Nephron (organoid): Measurements from ENCODE around the gene DUSP9.

ENCODE experiments used
- H3K27ac Mint-ChIP-seq, 3 experiments: 2 replicates each; pipeline ENCODE4 v1.8.0; 2020; ENCODE audit warnings: mixed read lengths in 3 of 3, mild to moderate bottlenecking in 2 of 3, moderate library complexity in 1 of 3
- H3K27me3 Mint-ChIP-seq: 2 replicates; pipeline ENCODE4 v1.8.0; 2021; ENCODE audit warnings: low read depth, mild to moderate bottlenecking, moderate library complexity, mixed read lengths
- H3K36me3 Mint-ChIP-seq: 2 replicates; pipeline ENCODE4 v1.8.0; 2020; ENCODE audit warnings: low read depth, mixed read lengths
- H3K4me1 Mint-ChIP-seq: 2 replicates; pipeline ENCODE4 v1.8.0; 2020; ENCODE audit warnings: mixed read lengths
- H3K4me3 Mint-ChIP-seq, 3 experiments: 2 replicates each; pipeline ENCODE4 v1.8.0; 2020; ENCODE audit warnings: mild to moderate bottlenecking in 3 of 3, mixed read lengths in 3 of 3, moderate library complexity in 2 of 3
- H3K9me3 Mint-ChIP-seq: 2 replicates; pipeline ENCODE4 v1.8.0; 2020; ENCODE audit warnings: mixed read lengths
- CTCF ChIP-seq, 3 experiments: fragments of 200-600 bp; sonication (generic); IDR thresholded peaks; one replicate each; pipeline ENCODE4 v1.5.0; 2021; ENCODE audit warnings: antibody characterized with exemption in 3 of 3; ENCODE audit not compliant: unreplicated experiment in 3 of 3

The DUSP9 gene

GRCh38 chrX:153640045-153640686 lies 6.8 kb upstream of the DUSP9 start:
- H3K36me3 Mint-ChIP-seq, result no peaks in the 10 kb centered on the region
- H3K27ac Mint-ChIP-seq, result no peak overlapping the region
- peaks cover 31% of the 10 kb centered on the region for H3K27me3 Mint-ChIP-seq
- peaks cover 6% of the 10 kb centered on the region for H3K9me3 Mint-ChIP-seq
- no peak for TF ChIP-seq CTCF (IDR thresholded peaks at IDR 0.05; ENCODE audit: unreplicated experiment in 3 of 3)
- H3K4me1 Mint-ChIP-seq, result peaks cover 14% of the 10 kb centered on the region
- H3K4me3 Mint-ChIP-seq, result no peak overlapping the region

GRCh38 chrX:153640736-153641575 lies 6.0 kb upstream of the DUSP9 start:
- H3K4me1 Mint-ChIP-seq, result peaks cover 13% of the 10 kb centered on the region
- no peaks in the 10 kb centered on the region for H3K36me3 Mint-ChIP-seq
- peak overlapping the region in 2 of 3 experiments; percentile 43 to 48 for H3K4me3 Mint-ChIP-seq
- no peak for TF ChIP-seq CTCF (IDR thresholded peaks at IDR 0.05; ENCODE audit: unreplicated experiment in 3 of 3)
- peaks cover 39% of the 10 kb centered on the region for H3K27me3 Mint-ChIP-seq
- peaks cover 5% of the 10 kb centered on the region for H3K9me3 Mint-ChIP-seq
- no peak overlapping the region for H3K27ac Mint-ChIP-seq

GRCh38 chrX:153641627-153642026 lies 5.4 kb upstream of the DUSP9 start:
- Mint-ChIP-seq H3K27me3 (peaks cover 44% of the 10 kb centered on the region), H3K9me3 (peaks cover 5% of the 10 kb centered on the region), H3K4me1 (peaks cover 13% of the 10 kb centered on the region), H3K4me3 (peak overlapping the region; percentile 10 to 59 (median 43)), H3K27ac (no peak overlapping the region), H3K36me3 (no peaks in the 10 kb centered on the region)
- no peak for TF ChIP-seq CTCF (IDR thresholded peaks at IDR 0.05; ENCODE audit: unreplicated experiment in 3 of 3)

- Mint-ChIP-seq H3K27me3 (peaks cover 44% of the 10 kb centered on the region), H3K4me1 (peaks cover 13% of the 10 kb centered on the region), H3K9me3 (peaks cover 5% of the 10 kb centered on the region), H3K4me3 (no peak overlapping the region), H3K36me3 (no peaks in the 10 kb centered on the region), H3K27ac (no peak overlapping the region)
- TF ChIP-seq CTCF (IDR thresholded peaks at IDR 0.05; ENCODE audit: unreplicated experiment in 3 of 3), result no peak
These were observed 4.8 kb upstream of the DUSP9 start for GRCh38 chrX:153642051-153642654.

- no peak for TF ChIP-seq CTCF (IDR thresholded peaks at IDR 0.05; ENCODE audit: unreplicated experiment in 3 of 3)
- Mint-ChIP-seq H3K27me3 (peaks cover 48% of the 10 kb centered on the region), H3K36me3 (no peaks in the 10 kb centered on the region), H3K4me3 (peak overlapping the region; percentile 66 to 77 (median 75)), H3K9me3 (peaks cover 5% of the 10 kb centered on the region), H3K4me1 (peaks cover 10% of the 10 kb centered on the region), H3K27ac (peak overlapping the region in 1 of 3 experiments; percentile 56)
These were observed 4.2 kb upstream of the DUSP9 start for GRCh38 chrX:153642655-153643430.
